GM10248 (cell line): ENCODE measurements around the gene RAB22A.

Source experiments
- CTCF ChIA-PET: fragments of 300-600 bp; sonication (Branson Sonifier 250); formaldehyde crosslinking; extraction: SDS; loops from one replicate; lab custom pipeline; 2021; ENCODE audit warnings: antibody characterized with exemption; lab: Yijun Ruan, JAX
- POLR2A ChIA-PET: fragments of 350-650 bp; sonication (Branson Sonifier 250); formaldehyde crosslinking; extraction: SDS; loops from one replicate; lab custom pipeline; 2020; ENCODE audit warnings: antibody characterized with exemption; lab: Yijun Ruan, JAX
- DNase-seq: peaks from one replicate; pipeline ENCODE4 v3.0.0; 2012; ENCODE audit errors: extremely low spot score
- TF ChIP-seq, protein P1 (sequence below): IDR thresholded peaks from 2 replicates; pipeline ENCODE4 v1.5.1; 2012; ENCODE audit warnings: mild to moderate bottlenecking, low read depth; ENCODE audit errors: extremely low read depth, missing control alignments, control extremely low read depth

RAB22A gene

GRCh38 chr20:58392286-58392685 is 82.8 kb downstream of the RAB22A start:
- TF ChIP-seq, protein P1, sequence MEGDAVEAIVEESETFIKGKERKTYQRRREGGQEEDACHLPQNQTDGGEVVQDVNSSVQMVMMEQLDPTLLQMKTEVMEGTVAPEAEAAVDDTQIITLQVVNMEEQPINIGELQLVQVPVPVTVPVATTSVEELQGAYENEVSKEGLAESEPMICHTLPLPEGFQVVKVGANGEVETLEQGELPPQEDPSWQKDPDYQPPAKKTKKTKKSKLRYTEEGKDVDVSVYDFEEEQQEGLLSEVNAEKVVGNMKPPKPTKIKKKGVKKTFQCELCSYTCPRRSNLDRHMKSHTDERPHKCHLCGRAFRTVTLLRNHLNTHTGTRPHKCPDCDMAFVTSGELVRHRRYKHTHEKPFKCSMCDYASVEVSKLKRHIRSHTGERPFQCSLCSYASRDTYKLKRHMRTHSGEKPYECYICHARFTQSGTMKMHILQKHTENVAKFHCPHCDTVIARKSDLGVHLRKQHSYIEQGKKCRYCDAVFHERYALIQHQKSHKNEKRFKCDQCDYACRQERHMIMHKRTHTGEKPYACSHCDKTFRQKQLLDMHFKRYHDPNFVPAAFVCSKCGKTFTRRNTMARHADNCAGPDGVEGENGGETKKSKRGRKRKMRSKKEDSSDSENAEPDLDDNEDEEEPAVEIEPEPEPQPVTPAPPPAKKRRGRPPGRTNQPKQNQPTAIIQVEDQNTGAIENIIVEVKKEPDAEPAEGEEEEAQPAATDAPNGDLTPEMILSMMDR, result no peak
- ChIA-PET POLR2A (no interaction called here), CTCF (interaction anchor here (1.0 to 1.4 kb wide), 3 partner anchors 15 to 26 kb away, joined by 3 to 7 read pairs (median 3); no protein-coding TSS in a partner anchor)
- DNase-seq, result no peak

- ChIA-PET POLR2A (no interaction called here), CTCF (interaction anchor here (1.0 to 1.4 kb wide), 3 partner anchors 14 to 25 kb away, joined by 3 to 7 read pairs (median 3); no protein-coding TSS in a partner anchor)
- no peak for DNase-seq
- TF ChIP-seq, protein P1, result no peak
Observed at GRCh38 chr20:58393299-58393698, 83.8 kb downstream of the RAB22A start.

DNA sequence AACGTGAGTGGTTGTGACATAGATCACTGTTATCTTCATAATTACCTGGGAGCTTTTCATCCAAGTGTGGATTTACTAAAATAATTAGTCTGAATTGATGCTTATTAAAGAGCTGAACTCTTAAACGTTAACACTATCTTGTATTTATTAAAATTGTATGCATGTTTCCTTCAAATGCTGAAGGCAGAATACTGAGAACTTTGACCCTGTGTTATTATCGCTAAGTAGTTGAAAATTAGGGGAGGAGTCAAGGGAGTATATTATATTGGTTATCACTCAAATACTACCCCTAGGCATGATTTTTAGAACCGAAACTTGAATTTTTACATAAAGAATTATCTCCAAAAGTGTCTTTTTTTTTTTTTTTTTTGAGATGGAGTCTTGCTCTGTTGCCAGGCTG is 85.3 kb downstream of the RAB22A start:
- POLR2A ChIA-PET, result no interaction called here
- DNase-seq, result no peak
- CTCF ChIA-PET, result interaction anchor here (0.6 to 1.2 kb wide), 2 partner anchors 9 to 11 kb away, joined by 3 to 4 read pairs; no protein-coding TSS in a partner anchor
- TF ChIP-seq, protein P1, result no peak

GRCh38 chr20:58395604-58396003 is 86.1 kb downstream of the RAB22A start:
- TF ChIP-seq, protein P1, result no peak
- no peak for DNase-seq
- POLR2A ChIA-PET, result no interaction called here
- CTCF ChIA-PET, result interaction anchor here (1.3 to 1.6 kb wide), 2 partner anchors 10 to 255 kb away, joined by 3 to 5 read pairs; partner anchors contain the start of gene STX16

GRCh38 chr20:58397429-58397828 is 87.9 kb downstream of the RAB22A start:
- ChIA-PET POLR2A (no interaction called here), CTCF (interaction anchor here (0.6 to 1.5 kb wide), 2 partner anchors 11 to 27 kb away, joined by 3 read pairs; no protein-coding TSS in a partner anchor)
- TF ChIP-seq, protein P1, result no peak
- no peak for DNase-seq

DNA sequence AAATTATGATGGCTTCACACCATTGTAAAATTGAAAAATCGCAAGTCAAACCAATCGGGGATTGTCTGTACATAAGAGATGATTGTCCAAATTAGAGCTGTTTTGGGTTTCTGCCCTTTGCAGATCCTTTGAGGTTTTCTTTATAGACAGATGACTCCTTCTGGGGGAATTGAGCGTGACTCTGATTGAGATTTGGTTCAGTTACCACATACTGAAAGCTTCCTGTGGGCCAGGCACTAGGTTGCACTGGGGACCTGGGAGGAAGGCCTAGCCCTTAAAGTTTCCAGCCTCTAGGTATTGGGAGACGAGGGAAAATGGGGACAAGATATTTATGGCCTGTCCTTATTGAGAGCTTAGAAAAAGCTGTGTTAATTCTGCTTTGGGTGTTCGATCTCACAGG is 88.7 kb downstream of the RAB22A start:
- TF ChIP-seq, protein P1, result no peak
- no peak for DNase-seq
- ChIA-PET CTCF (interaction anchor here (1.2 kb wide), 1 partner anchor 11 kb away, joined by 3 read pairs; no protein-coding TSS in a partner anchor), POLR2A (no interaction called here)
